Adrenal gland (tissue), 5 donors: ENCODE measurements around the gene SLC46A3.

Experiments
- POLR2A ChIP-seq, 2 donors: fragments of 450-650 bp; IDR thresholded peaks; one replicate each; pipeline ENCODE4 v1.6.1; 2017; ENCODE audit warnings: antibody characterized with exemption in 2 of 2, mild to moderate bottlenecking in 2 of 2, moderate library complexity in 1 of 2
- TF ChIP-seq, protein P1 (sequence below), 6 experiments: fragments of 450-650 bp in 4 of 6; fragments of 200-600 bp in 2 of 6; sonication (generic) in 1 of 6; IDR thresholded peaks; 1 replicate in 5 of 6; 2 replicates in 1 of 6; pipeline versions ENCODE4 v1.5.1 to v1.8.0; 2016 to 2021; ENCODE audit warnings: antibody characterized with exemption in 6 of 6, mild to moderate bottlenecking in 2 of 6, moderate library complexity in 1 of 6
- donor health status: DM: no; HTN: no; CAD: no.

DNA sequence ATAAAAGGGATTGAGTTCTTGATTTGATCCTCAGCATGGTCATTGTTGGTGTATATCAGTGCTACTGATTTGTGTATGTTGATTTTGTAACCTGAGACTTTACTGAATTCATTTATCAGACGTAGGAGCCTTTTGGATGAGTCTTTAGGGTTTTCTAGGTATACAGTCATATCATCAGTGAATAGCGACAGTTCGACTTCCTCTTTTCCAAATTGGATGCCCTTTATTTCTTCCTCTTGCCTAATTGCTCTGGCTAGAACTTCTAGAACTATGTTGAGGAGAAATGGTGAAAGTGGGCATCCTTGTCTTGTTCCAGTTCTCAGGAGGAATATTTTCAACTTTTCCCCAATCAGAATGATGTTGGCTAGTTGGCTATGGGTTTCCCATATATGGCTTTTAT, 32.9 kb downstream of the SLC46A3 start:
- TF ChIP-seq, protein P1, sequence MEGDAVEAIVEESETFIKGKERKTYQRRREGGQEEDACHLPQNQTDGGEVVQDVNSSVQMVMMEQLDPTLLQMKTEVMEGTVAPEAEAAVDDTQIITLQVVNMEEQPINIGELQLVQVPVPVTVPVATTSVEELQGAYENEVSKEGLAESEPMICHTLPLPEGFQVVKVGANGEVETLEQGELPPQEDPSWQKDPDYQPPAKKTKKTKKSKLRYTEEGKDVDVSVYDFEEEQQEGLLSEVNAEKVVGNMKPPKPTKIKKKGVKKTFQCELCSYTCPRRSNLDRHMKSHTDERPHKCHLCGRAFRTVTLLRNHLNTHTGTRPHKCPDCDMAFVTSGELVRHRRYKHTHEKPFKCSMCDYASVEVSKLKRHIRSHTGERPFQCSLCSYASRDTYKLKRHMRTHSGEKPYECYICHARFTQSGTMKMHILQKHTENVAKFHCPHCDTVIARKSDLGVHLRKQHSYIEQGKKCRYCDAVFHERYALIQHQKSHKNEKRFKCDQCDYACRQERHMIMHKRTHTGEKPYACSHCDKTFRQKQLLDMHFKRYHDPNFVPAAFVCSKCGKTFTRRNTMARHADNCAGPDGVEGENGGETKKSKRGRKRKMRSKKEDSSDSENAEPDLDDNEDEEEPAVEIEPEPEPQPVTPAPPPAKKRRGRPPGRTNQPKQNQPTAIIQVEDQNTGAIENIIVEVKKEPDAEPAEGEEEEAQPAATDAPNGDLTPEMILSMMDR (IDR thresholded peaks at IDR 0.05) = no peak
- TF ChIP-seq POLR2A (IDR thresholded peaks at IDR 0.05) = no peak
